H1 (cell line): Measurements from ENCODE around the gene VPS13A.

Experiments used
- EZH2 ChIP-seq: fragments of 200-600 bp; sonication (generic); IDR thresholded peaks from 2 replicates; pipeline ENCODE4 v1.7.1; 2012; ENCODE audit warnings: low read depth, mild to moderate bottlenecking, moderate library complexity, low read length, inconsistent platforms; ENCODE audit not compliant: severe bottlenecking
- GTF2F1 ChIP-seq: IDR thresholded peaks from 2 replicates; pipeline ENCODE4 v1.6.1; 2012; ENCODE audit warnings: low read depth, low read length, improper control_type of control experiment, borderline replicate concordance
- JUND ChIP-seq: IDR thresholded peaks from 2 replicates; pipeline ENCODE4 v1.6.1; 2011; ENCODE audit warnings: mild to moderate bottlenecking, improper control_type of control experiment, low read length
- KDM1A ChIP-seq: fragments of 200-600, 300-600 bp; sonication (generic); IDR thresholded peaks from 2 replicates; pipeline ENCODE4 v1.7.1; 2016; ENCODE audit warnings: mild to moderate bottlenecking, low read length, borderline replicate concordance
- MAFK ChIP-seq: IDR thresholded peaks from 2 replicates; pipeline ENCODE4 v1.6.1; 2012; ENCODE audit warnings: low read depth, mild to moderate bottlenecking, improper control_type of control experiment, low read length
- NRF1 ChIP-seq: IDR thresholded peaks from 2 replicates; pipeline ENCODE4 v1.6.1; 2011; ENCODE audit warnings: mild to moderate bottlenecking, low read depth, low read length, improper control_type of control experiment
- POLR2A ChIP-seq, 2 experiments: IDR thresholded peaks; 1 replicate in 1 of 2; 2 replicates in 1 of 2; pipeline ENCODE4 v1.6.1; 2011; ENCODE audit warnings: low read depth in 2 of 2, low read length in 2 of 2, mild to moderate bottlenecking in 2 of 2; ENCODE audit errors: control extremely low read depth in 1 of 2
- RFX5 ChIP-seq: IDR thresholded peaks from 2 replicates; pipeline ENCODE4 v1.6.1; 2011; ENCODE audit warnings: low read depth, low read length, improper control_type of control experiment, borderline replicate concordance
- SIRT6 ChIP-seq: IDR thresholded peaks from one replicate; pipeline ENCODE4 v1.7.1; 2012; ENCODE audit warnings: low read length, inconsistent platforms
- TF ChIP-seq, protein P1 (sequence below), 3 experiments: IDR thresholded peaks; 1 replicate in 2 of 3; 2 replicates in 1 of 3; pipeline versions ENCODE4 v1.5.1 to v1.6.1; 2011; ENCODE audit warnings: low read length in 3 of 3, mild to moderate bottlenecking in 3 of 3, inconsistent platforms in 2 of 3, low read depth in 1 of 3, moderate library complexity in 1 of 3; ENCODE audit not compliant: insufficient read depth in 1 of 3; ENCODE audit errors: control extremely low read depth in 1 of 3

DNA sequence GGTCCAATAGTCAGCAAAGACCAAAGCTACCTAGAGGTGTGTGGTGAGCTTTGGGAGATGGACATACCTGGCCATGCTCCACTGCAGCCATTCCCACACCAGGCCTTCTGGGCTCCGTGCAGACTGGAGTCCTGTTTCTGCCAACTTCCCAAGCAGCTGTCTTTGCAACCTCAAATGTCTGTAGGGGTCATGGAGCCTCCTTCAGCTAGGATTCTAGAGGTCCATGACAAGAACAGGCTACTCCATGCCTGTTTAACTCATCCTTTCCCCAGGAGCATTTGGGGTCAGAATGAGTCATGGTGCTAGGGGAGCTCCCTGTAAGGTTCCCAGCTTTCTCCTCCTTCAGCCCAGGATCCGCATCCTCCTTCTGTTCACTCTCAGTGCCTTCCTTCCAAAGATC is 17.1 kb downstream of the VPS13A start:
- no peak for TF ChIP-seq NRF1
- no peak for TF ChIP-seq POLR2A (IDR thresholded peaks at IDR 0.05; ENCODE audit: control extremely low read depth in 1 of 2, low read depth in 2 of 2, low read length in 2 of 2)
- TF ChIP-seq JUND = no peak
- TF ChIP-seq, protein P1, sequence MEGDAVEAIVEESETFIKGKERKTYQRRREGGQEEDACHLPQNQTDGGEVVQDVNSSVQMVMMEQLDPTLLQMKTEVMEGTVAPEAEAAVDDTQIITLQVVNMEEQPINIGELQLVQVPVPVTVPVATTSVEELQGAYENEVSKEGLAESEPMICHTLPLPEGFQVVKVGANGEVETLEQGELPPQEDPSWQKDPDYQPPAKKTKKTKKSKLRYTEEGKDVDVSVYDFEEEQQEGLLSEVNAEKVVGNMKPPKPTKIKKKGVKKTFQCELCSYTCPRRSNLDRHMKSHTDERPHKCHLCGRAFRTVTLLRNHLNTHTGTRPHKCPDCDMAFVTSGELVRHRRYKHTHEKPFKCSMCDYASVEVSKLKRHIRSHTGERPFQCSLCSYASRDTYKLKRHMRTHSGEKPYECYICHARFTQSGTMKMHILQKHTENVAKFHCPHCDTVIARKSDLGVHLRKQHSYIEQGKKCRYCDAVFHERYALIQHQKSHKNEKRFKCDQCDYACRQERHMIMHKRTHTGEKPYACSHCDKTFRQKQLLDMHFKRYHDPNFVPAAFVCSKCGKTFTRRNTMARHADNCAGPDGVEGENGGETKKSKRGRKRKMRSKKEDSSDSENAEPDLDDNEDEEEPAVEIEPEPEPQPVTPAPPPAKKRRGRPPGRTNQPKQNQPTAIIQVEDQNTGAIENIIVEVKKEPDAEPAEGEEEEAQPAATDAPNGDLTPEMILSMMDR (IDR thresholded peaks at IDR 0.05; ENCODE audit: control extremely low read depth in 1 of 3, insufficient read depth in 1 of 3, low read depth in 1 of 3, low read length in 3 of 3) = no peak
- TF ChIP-seq RFX5 = no peak
- TF ChIP-seq SIRT6 = no peak
- no peak for TF ChIP-seq GTF2F1
- TF ChIP-seq EZH2 = no peak
- TF ChIP-seq MAFK = no peak
- no peak for TF ChIP-seq KDM1A
